ENCODE data around the gene C5orf15.

The C5orf15 gene

GRCh38 chr5:134001938-134002731 is 33.7 kb upstream of the C5orf15 start:
- no peak for DNase-seq
- no peak overlapping the region for H3K4me3 ChIP-seq (ENCODE audit: insufficient read depth, low read depth, low read length, poor library complexity, severe bottlenecking)
- H3K4me1 ChIP-seq (ENCODE audit: control insufficient read depth, insufficient read depth, low read length, poor library complexity, severe bottlenecking), result peaks cover 20% of the 10 kb centered on the region
- no peaks in the 10 kb centered on the region for H3K36me3 ChIP-seq (ENCODE audit: control insufficient read depth, insufficient read depth, low read length)
- no peaks in the 10 kb centered on the region for H3K9me3 ChIP-seq (ENCODE audit: control insufficient read depth, low read length)
- no peak overlapping the region for H3K27ac ChIP-seq (ENCODE audit: insufficient read depth, low read length, poor library complexity, severe bottlenecking)
- H3K27me3 ChIP-seq (replicated peaks; ENCODE audit: control insufficient read depth, insufficient read depth, low read length, poor library complexity, severe bottlenecking), result no peaks in the 10 kb centered on the region

GRCh38 chr5:134000696-134001453 is 32.5 kb upstream of the C5orf15 start:
- Histone ChIP-seq H3K27me3 (replicated peaks; ENCODE audit: control insufficient read depth, insufficient read depth, low read length, poor library complexity, severe bottlenecking) (no peaks in the 10 kb centered on the region), H3K36me3 (ENCODE audit: control insufficient read depth, insufficient read depth, low read length) (no peaks in the 10 kb centered on the region), H3K9me3 (ENCODE audit: control insufficient read depth, low read length) (no peaks in the 10 kb centered on the region), H3K4me1 (ENCODE audit: control insufficient read depth, insufficient read depth, low read length, poor library complexity, severe bottlenecking) (peaks cover 24% of the 10 kb centered on the region), H3K4me3 (ENCODE audit: insufficient read depth, low read depth, low read length, poor library complexity, severe bottlenecking) (no peak overlapping the region), H3K27ac (ENCODE audit: insufficient read depth, low read length, poor library complexity, severe bottlenecking) (no peak overlapping the region)
- no peak for DNase-seq

- Histone ChIP-seq H3K36me3 (ENCODE audit: control insufficient read depth, insufficient read depth, low read length) (no peaks in the 10 kb centered on the region), H3K9me3 (ENCODE audit: control insufficient read depth, low read length) (no peaks in the 10 kb centered on the region), H3K27ac (ENCODE audit: insufficient read depth, low read length, poor library complexity, severe bottlenecking) (no peak overlapping the region), H3K4me1 (ENCODE audit: control insufficient read depth, insufficient read depth, low read length, poor library complexity, severe bottlenecking) (peaks cover 21% of the 10 kb centered on the region), H3K27me3 (replicated peaks; ENCODE audit: control insufficient read depth, insufficient read depth, low read length, poor library complexity, severe bottlenecking) (no peaks in the 10 kb centered on the region), H3K4me3 (ENCODE audit: insufficient read depth, low read depth, low read length, poor library complexity, severe bottlenecking) (no peak overlapping the region)
- no peak for DNase-seq
Observed at GRCh38 chr5:134000091-134000511, 31.7 kb upstream of the C5orf15 start.

GRCh38 chr5:133998807-133999206 is 30.4 kb upstream of the C5orf15 start:
- Histone ChIP-seq H3K27me3 (replicated peaks; ENCODE audit: control insufficient read depth, insufficient read depth, low read length, poor library complexity, severe bottlenecking) (no peaks in the 10 kb centered on the region), H3K4me1 (ENCODE audit: control insufficient read depth, insufficient read depth, low read length, poor library complexity, severe bottlenecking) (peaks cover 19% of the 10 kb centered on the region), H3K9me3 (ENCODE audit: control insufficient read depth, low read length) (no peaks in the 10 kb centered on the region), H3K36me3 (ENCODE audit: control insufficient read depth, insufficient read depth, low read length) (no peaks in the 10 kb centered on the region), H3K27ac (ENCODE audit: insufficient read depth, low read length, poor library complexity, severe bottlenecking) (no peak overlapping the region), H3K4me3 (ENCODE audit: insufficient read depth, low read depth, low read length, poor library complexity, severe bottlenecking) (no peak overlapping the region)
- DNase-seq, result no peak

- Histone ChIP-seq H3K27me3 (replicated peaks; ENCODE audit: control insufficient read depth, insufficient read depth, low read length, poor library complexity, severe bottlenecking) (no peaks in the 10 kb centered on the region), H3K27ac (ENCODE audit: insufficient read depth, low read length, poor library complexity, severe bottlenecking) (no peak overlapping the region), H3K9me3 (ENCODE audit: control insufficient read depth, low read length) (no peaks in the 10 kb centered on the region), H3K4me1 (ENCODE audit: control insufficient read depth, insufficient read depth, low read length, poor library complexity, severe bottlenecking) (peaks cover 12% of the 10 kb centered on the region), H3K4me3 (ENCODE audit: insufficient read depth, low read depth, low read length, poor library complexity, severe bottlenecking) (no peak overlapping the region), H3K36me3 (ENCODE audit: control insufficient read depth, insufficient read depth, low read length) (no peaks in the 10 kb centered on the region)
- DNase-seq, result no peak
Observed at GRCh38 chr5:133998042-133998441, 29.6 kb upstream of the C5orf15 start.

- Histone ChIP-seq H3K27ac (ENCODE audit: insufficient read depth, low read length, poor library complexity, severe bottlenecking) (no peak overlapping the region), H3K36me3 (ENCODE audit: control insufficient read depth, insufficient read depth, low read length) (no peaks in the 10 kb centered on the region), H3K4me1 (ENCODE audit: control insufficient read depth, insufficient read depth, low read length, poor library complexity, severe bottlenecking) (peaks cover 6% of the 10 kb centered on the region), H3K9me3 (ENCODE audit: control insufficient read depth, low read length) (no peaks in the 10 kb centered on the region), H3K27me3 (replicated peaks; ENCODE audit: control insufficient read depth, insufficient read depth, low read length, poor library complexity, severe bottlenecking) (no peaks in the 10 kb centered on the region), H3K4me3 (ENCODE audit: insufficient read depth, low read depth, low read length, poor library complexity, severe bottlenecking) (no peak overlapping the region)
- DNase-seq, result no peak
Observed at GRCh38 chr5:133996683-133997252, 28.3 kb upstream of the C5orf15 start.

GRCh38 chr5:133995883-133996563 is 27.6 kb upstream of the C5orf15 start:
- Histone ChIP-seq H3K27ac (ENCODE audit: insufficient read depth, low read length, poor library complexity, severe bottlenecking) (no peak overlapping the region), H3K4me1 (ENCODE audit: control insufficient read depth, insufficient read depth, low read length, poor library complexity, severe bottlenecking) (peaks cover 6% of the 10 kb centered on the region), H3K9me3 (ENCODE audit: control insufficient read depth, low read length) (no peaks in the 10 kb centered on the region), H3K27me3 (replicated peaks; ENCODE audit: control insufficient read depth, insufficient read depth, low read length, poor library complexity, severe bottlenecking) (no peaks in the 10 kb centered on the region), H3K36me3 (ENCODE audit: control insufficient read depth, insufficient read depth, low read length) (peaks cover 6% of the 10 kb centered on the region), H3K4me3 (ENCODE audit: insufficient read depth, low read depth, low read length, poor library complexity, severe bottlenecking) (no peak overlapping the region)
- DNase-seq, result no peak

GRCh38 chr5:133995341-133995740 is 26.9 kb upstream of the C5orf15 start:
- no peak overlapping the region for H3K4me3 ChIP-seq (ENCODE audit: insufficient read depth, low read depth, low read length, poor library complexity, severe bottlenecking)
- no peaks in the 10 kb centered on the region for H3K9me3 ChIP-seq (ENCODE audit: control insufficient read depth, low read length)
- H3K27me3 ChIP-seq (replicated peaks; ENCODE audit: control insufficient read depth, insufficient read depth, low read length, poor library complexity, severe bottlenecking), result no peaks in the 10 kb centered on the region
- DNase-seq, result no peak
- H3K4me1 ChIP-seq (ENCODE audit: control insufficient read depth, insufficient read depth, low read length, poor library complexity, severe bottlenecking), result peaks cover 6% of the 10 kb centered on the region
- H3K36me3 ChIP-seq (ENCODE audit: control insufficient read depth, insufficient read depth, low read length), result peaks cover 13% of the 10 kb centered on the region
- no peak overlapping the region for H3K27ac ChIP-seq (ENCODE audit: insufficient read depth, low read length, poor library complexity, severe bottlenecking)

- Histone ChIP-seq H3K4me3 (ENCODE audit: insufficient read depth, low read depth, low read length, poor library complexity, severe bottlenecking) (no peak overlapping the region), H3K36me3 (ENCODE audit: control insufficient read depth, insufficient read depth, low read length) (peaks cover 17% of the 10 kb centered on the region), H3K9me3 (ENCODE audit: control insufficient read depth, low read length) (no peaks in the 10 kb centered on the region), H3K4me1 (ENCODE audit: control insufficient read depth, insufficient read depth, low read length, poor library complexity, severe bottlenecking) (peaks cover 6% of the 10 kb centered on the region), H3K27ac (ENCODE audit: insufficient read depth, low read length, poor library complexity, severe bottlenecking) (no peak overlapping the region), H3K27me3 (replicated peaks; ENCODE audit: control insufficient read depth, insufficient read depth, low read length, poor library complexity, severe bottlenecking) (no peaks in the 10 kb centered on the region)
- no peak for DNase-seq
Observed at GRCh38 chr5:133994990-133995333, 26.5 kb upstream of the C5orf15 start.
